Osteoblast (primary cell): Measurements from ENCODE around the gene CSRNP2. TPM values are rescaled to one million over a fixed set of nuclear protein-coding genes. Genes with fewer than 3 reads are reported as not detected.
A peak's percentile ranks its signal among the peaks of the same experiment; 100 is the strongest.

ENCODE experiments used
- DNase-seq: peaks from one replicate; pipeline ENCODE4 v3.0.0; 2011; ENCODE audit warnings: low spot score, mixed read lengths; ENCODE audit not compliant: insufficient read length; ENCODE audit errors: missing footprints
- H2AFZ ChIP-seq: 2 replicates; pipeline ENCODE4 v1.6.0; 2011; ENCODE audit warnings: mild to moderate bottlenecking, low read length
- H3K27ac ChIP-seq: 2 replicates; pipeline ENCODE4 v1.5.1; 2011; ENCODE audit warnings: mild to moderate bottlenecking, low read depth, low read length, moderate library complexity
- H3K27me3 ChIP-seq: 2 replicates; pipeline ENCODE4 v1.6.0; 2012; ENCODE audit warnings: mild to moderate bottlenecking, control low read depth, inconsistent platforms, low read length, moderate library complexity; ENCODE audit not compliant: insufficient read depth
- H3K36me3 ChIP-seq: 2 replicates; pipeline ENCODE4 v1.5.1; 2011; ENCODE audit warnings: mild to moderate bottlenecking, low read length, control low read depth, moderate library complexity; ENCODE audit not compliant: insufficient read depth
- H3K4me1 ChIP-seq: 2 replicates; pipeline ENCODE4 v1.5.1; 2011; ENCODE audit warnings: mild to moderate bottlenecking, low read length, control low read depth, moderate library complexity; ENCODE audit not compliant: insufficient read depth
- H3K4me2 ChIP-seq: 2 replicates; pipeline ENCODE4 v1.6.0; 2011; ENCODE audit warnings: mild to moderate bottlenecking, low read length; ENCODE audit not compliant: insufficient read depth
- H3K4me3 ChIP-seq: fragments of 200-600 bp; sonication (generic); 3 replicates; pipeline ENCODE4 v1.5.1; 2012; ENCODE audit warnings: mild to moderate bottlenecking, low read length, inconsistent platforms; ENCODE audit not compliant: insufficient read depth
- H3K79me2 ChIP-seq: 2 replicates; pipeline ENCODE4 v1.6.0; 2012; ENCODE audit warnings: mild to moderate bottlenecking, low read length, control low read depth, inconsistent platforms; ENCODE audit not compliant: insufficient read depth
- H3K9me3 ChIP-seq: 2 replicates; pipeline ENCODE4 v1.5.1; 2011; ENCODE audit warnings: low read depth, low read length, control low read depth
- H4K20me1 ChIP-seq: 2 replicates; pipeline ENCODE4 v1.6.0; 2012; ENCODE audit warnings: mild to moderate bottlenecking, low read length, control low read depth; ENCODE audit not compliant: insufficient read depth
- total RNA-seq: library from RNA; depleted of rRNA; stranded (reverse); fragments of >200 nt; gene quantifications from 2 replicates; pipeline ENCODE4 v1.2.3, GENCODE V29; 2012
- TF ChIP-seq, protein P1 (sequence below): IDR thresholded peaks from 2 replicates; pipeline ENCODE4 v1.5.1; 2011; ENCODE audit warnings: mild to moderate bottlenecking, low read depth, low read length, moderate library complexity; ENCODE audit errors: extremely low read depth

The CSRNP2 gene
- total RNA-seq, 1 donor = 30.0 TPM

DNA sequence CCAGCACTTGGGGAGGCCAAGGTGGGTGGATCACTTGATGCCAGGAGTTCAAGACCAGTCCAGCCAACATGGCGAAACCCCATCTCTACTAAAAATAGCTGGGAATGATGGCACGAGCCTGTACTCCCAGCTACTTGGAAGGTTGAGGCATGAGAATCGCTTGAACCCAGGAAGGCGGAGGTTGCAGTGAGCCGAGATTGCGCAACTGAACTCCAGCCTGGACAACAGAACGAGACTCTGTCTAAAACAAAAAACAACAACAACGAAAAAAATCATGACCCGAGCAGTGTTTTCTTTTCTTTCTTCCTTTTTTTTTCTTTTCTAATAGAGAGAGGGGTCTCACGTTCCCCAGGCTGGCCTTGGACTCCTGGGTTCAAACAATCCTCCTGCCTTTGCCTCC lies 3.5 kb upstream of the CSRNP2 start:
- Histone ChIP-seq H2AFZ (no peak overlapping the region), H3K4me2 (no peak overlapping the region), H3K27me3 (no peaks in the 10 kb centered on the region), H3K4me1 (peaks cover 3% of the 10 kb centered on the region), H3K79me2 (peaks cover 13% of the 10 kb centered on the region), H3K4me3 (no peak overlapping the region), H4K20me1 (peaks cover 8% of the 10 kb centered on the region), H3K9me3 (no peaks in the 10 kb centered on the region), H3K27ac (no peak overlapping the region), H3K36me3 (peaks cover 3% of the 10 kb centered on the region)
- TF ChIP-seq, protein P1, sequence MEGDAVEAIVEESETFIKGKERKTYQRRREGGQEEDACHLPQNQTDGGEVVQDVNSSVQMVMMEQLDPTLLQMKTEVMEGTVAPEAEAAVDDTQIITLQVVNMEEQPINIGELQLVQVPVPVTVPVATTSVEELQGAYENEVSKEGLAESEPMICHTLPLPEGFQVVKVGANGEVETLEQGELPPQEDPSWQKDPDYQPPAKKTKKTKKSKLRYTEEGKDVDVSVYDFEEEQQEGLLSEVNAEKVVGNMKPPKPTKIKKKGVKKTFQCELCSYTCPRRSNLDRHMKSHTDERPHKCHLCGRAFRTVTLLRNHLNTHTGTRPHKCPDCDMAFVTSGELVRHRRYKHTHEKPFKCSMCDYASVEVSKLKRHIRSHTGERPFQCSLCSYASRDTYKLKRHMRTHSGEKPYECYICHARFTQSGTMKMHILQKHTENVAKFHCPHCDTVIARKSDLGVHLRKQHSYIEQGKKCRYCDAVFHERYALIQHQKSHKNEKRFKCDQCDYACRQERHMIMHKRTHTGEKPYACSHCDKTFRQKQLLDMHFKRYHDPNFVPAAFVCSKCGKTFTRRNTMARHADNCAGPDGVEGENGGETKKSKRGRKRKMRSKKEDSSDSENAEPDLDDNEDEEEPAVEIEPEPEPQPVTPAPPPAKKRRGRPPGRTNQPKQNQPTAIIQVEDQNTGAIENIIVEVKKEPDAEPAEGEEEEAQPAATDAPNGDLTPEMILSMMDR = no peak
- no peak for DNase-seq

DNA sequence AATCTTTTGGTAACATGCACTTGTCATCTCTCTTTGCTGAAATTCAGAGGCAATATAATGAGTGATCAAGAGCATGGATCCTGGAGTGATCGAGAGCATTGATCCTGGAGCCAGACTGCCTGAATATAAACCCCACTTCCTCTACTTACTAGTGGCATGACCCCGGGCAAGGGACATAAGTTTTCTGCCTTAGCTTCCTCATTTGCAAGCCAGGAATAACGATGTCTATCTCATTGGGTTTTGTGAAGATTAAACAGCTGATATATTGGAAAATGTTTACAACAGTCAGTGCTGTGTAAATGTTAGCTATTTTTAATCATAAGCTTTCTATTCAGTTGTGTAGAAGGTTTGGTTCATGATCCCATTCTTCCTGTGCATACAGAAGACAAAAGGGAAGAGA lies 2.4 kb upstream of the CSRNP2 start:
- peaks cover 25% of the 10 kb centered on the region for H3K79me2 ChIP-seq
- peaks cover 3% of the 10 kb centered on the region for H3K36me3 ChIP-seq
- H3K27ac ChIP-seq = no peak overlapping the region
- peaks cover 7% of the 10 kb centered on the region for H3K4me1 ChIP-seq
- no peak overlapping the region for H2AFZ ChIP-seq
- H3K4me2 ChIP-seq = no peak overlapping the region
- TF ChIP-seq, protein P1 = no peak
- H3K9me3 ChIP-seq = no peaks in the 10 kb centered on the region
- DNase-seq = no peak
- H3K4me3 ChIP-seq = no peak overlapping the region
- peaks cover 18% of the 10 kb centered on the region for H4K20me1 ChIP-seq
- no peaks in the 10 kb centered on the region for H3K27me3 ChIP-seq

DNA sequence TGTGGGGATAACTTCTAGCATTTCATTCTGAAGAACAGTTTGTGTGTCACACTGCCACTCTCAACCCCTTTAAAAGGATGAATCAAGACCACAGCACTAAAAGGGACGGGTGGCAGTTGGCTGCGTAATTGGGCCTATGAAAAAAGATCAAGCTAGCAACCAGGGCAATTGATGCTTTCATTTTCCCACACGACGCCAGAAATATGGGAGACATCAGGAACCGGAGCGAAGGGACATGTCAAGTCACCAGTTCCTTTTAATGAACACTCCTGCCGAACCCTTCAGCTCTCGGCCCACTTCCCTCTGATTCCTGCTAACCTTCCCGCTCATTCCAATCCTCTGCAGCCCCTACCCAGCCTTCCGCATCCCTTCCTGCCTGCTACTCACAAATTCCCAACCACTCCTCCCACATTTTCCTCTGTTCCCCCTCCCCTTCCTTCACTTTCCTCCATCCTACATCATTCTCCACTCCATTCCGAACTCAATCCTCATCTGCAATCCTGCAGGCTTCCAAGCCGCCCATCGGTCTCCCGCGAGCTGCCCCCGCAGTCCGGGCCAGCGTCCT lies 753 bp downstream of the CSRNP2 start:
- H3K9me3 ChIP-seq = no peaks in the 10 kb centered on the region
- TF ChIP-seq, protein P1 = no peak
- H3K27ac ChIP-seq = peak overlapping the region; percentile 68
- H3K4me1 ChIP-seq = peaks cover 13% of the 10 kb centered on the region
- H3K4me3 ChIP-seq = peak overlapping the region; percentile 93
- H3K36me3 ChIP-seq = no peaks in the 10 kb centered on the region
- DNase-seq = no peak
- H4K20me1 ChIP-seq = peaks cover 31% of the 10 kb centered on the region
- peaks cover 48% of the 10 kb centered on the region for H3K79me2 ChIP-seq
- H3K4me2 ChIP-seq = peak overlapping the region; percentile 99
- H3K27me3 ChIP-seq = no peaks in the 10 kb centered on the region
- H2AFZ ChIP-seq = peak overlapping the region; percentile 72

DNA sequence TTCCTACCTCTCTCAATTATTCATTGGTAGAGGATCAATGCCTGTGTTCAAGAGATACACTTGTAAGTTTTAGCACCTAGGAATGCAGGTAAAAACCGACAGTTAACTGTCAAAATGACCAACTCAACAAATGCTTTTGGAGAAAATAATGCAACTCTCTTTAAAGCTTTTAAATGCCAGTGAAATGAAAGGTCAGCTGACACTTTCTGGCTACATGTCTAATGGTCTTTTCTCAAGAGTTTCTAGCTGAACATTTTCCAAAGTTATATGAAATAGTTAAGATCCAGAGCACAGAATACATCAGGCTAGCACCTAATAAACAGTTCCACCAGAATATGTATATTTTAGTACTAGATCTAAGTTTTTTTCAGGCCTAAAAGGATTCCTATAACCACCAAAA lies 2.0 kb downstream of the CSRNP2 start:
- Histone ChIP-seq H4K20me1 (peaks cover 43% of the 10 kb centered on the region), H3K27ac (peak overlapping the region; percentile 68), H3K4me2 (peak overlapping the region; percentile 99), H2AFZ (no peak overlapping the region), H3K4me1 (peaks cover 16% of the 10 kb centered on the region), H3K4me3 (peak overlapping the region; percentile 93), H3K36me3 (peaks cover 6% of the 10 kb centered on the region), H3K9me3 (no peaks in the 10 kb centered on the region), H3K27me3 (no peaks in the 10 kb centered on the region), H3K79me2 (peaks cover 60% of the 10 kb centered on the region)
- DNase-seq = no peak
- TF ChIP-seq, protein P1 = no peak
